ENCODE measurements around the gene FHIT. TPM values are rescaled to one million over a fixed set of nuclear protein-coding genes. Genes with fewer than 3 reads are reported as not detected.

FHIT gene
- polyA plus RNA-seq, 1 experiment = 0.11 TPM

GRCh38 chr3:60167186-60167585 is 1084.1 kb downstream of the FHIT start:
- Histone ChIP-seq H3K36me3 (ENCODE audit: control insufficient read depth, insufficient read depth, low read length) (no peaks in the 10 kb centered on the region), H3K27me3 (ENCODE audit: control insufficient read depth, insufficient read depth, low read length) (no peaks in the 10 kb centered on the region), H3K4me3 (ENCODE audit: low read depth, low read length) (no peak overlapping the region)
- no peak for DNase-seq (ENCODE audit: low read depth)
- ChIA-PET POLR2A (no interaction called here), CTCF (no interaction called here)
- TF ChIP-seq CTCF (IDR thresholded peaks at IDR 0.05; ENCODE audit: insufficient read depth, low read depth, low read length) = no peak

- no peaks in the 10 kb centered on the region for H3K36me3 ChIP-seq (ENCODE audit: control insufficient read depth, insufficient read depth, low read length)
- H3K4me3 ChIP-seq (ENCODE audit: low read depth, low read length) = no peak overlapping the region
- POLR2A ChIA-PET = no interaction called here
- H3K27me3 ChIP-seq (ENCODE audit: control insufficient read depth, insufficient read depth, low read length) = no peaks in the 10 kb centered on the region
- no peak for TF ChIP-seq CTCF (IDR thresholded peaks at IDR 0.05; ENCODE audit: insufficient read depth, low read depth, low read length)
- CTCF ChIA-PET = no interaction called here
- DNase-seq (ENCODE audit: low read depth) = no peak
Measured at GRCh38 chr3:60160822-60161748, 1090.2 kb downstream of the FHIT start.

GRCh38 chr3:60160111-60160821 is 1091.0 kb downstream of the FHIT start:
- no peak for DNase-seq (ENCODE audit: low read depth)
- no peak for TF ChIP-seq CTCF (IDR thresholded peaks at IDR 0.05; ENCODE audit: insufficient read depth, low read depth, low read length)
- ChIA-PET POLR2A (no interaction called here), CTCF (no interaction called here)
- Histone ChIP-seq H3K4me3 (ENCODE audit: low read depth, low read length) (no peak overlapping the region), H3K36me3 (ENCODE audit: control insufficient read depth, insufficient read depth, low read length) (no peaks in the 10 kb centered on the region), H3K27me3 (ENCODE audit: control insufficient read depth, insufficient read depth, low read length) (no peaks in the 10 kb centered on the region)

DNA sequence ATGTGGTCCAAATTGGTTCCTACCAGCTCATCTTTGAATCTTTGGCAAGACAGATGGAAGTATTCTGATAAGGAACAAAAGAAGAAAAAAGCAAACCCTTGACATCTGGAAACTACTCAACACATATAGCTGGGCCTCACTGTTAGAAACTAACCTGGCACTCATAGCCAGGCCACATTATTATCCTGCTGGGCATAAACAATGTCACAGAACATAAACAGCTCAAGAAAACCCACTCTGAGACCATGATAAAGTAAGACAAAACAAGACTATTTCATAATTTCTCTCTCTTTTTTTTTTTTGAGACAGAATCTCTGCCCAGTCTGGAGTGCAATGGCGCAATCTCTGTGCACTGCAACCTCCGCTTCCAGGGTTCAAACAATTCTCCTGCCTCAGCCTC is 1093.2 kb downstream of the FHIT start:
- CTCF ChIA-PET = no interaction called here
- DNase-seq (ENCODE audit: low read depth) = no peak
- Histone ChIP-seq H3K4me3 (ENCODE audit: low read depth, low read length) (no peak overlapping the region), H3K36me3 (ENCODE audit: control insufficient read depth, insufficient read depth, low read length) (no peaks in the 10 kb centered on the region), H3K27me3 (ENCODE audit: control insufficient read depth, insufficient read depth, low read length) (no peaks in the 10 kb centered on the region)
- POLR2A ChIA-PET = no interaction called here
- TF ChIP-seq CTCF (IDR thresholded peaks at IDR 0.05; ENCODE audit: insufficient read depth, low read depth, low read length) = no peak

DNA sequence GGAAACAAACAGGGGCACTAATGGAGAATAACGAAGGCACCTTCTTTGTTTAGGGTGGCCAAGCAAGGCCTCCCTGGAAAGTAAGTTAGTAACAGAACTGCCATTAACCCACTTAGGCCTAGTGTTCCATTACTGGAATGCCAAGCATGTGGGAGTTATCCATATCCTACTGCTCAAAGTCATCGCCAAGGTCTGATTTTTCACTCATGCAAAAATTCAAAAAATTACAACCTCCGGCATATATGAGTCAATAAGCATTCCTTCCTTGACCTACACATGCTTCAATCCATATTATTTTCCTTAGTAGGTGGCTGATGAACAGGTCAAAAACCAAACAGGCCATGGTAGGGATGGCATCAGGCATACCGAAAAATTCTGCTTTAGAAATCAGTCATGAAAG is 1097.2 kb downstream of the FHIT start:
- Histone ChIP-seq H3K36me3 (ENCODE audit: control insufficient read depth, insufficient read depth, low read length) (no peaks in the 10 kb centered on the region), H3K4me3 (ENCODE audit: low read depth, low read length) (no peak overlapping the region), H3K27me3 (ENCODE audit: control insufficient read depth, insufficient read depth, low read length) (no peaks in the 10 kb centered on the region)
- no peak for DNase-seq (ENCODE audit: low read depth)
- TF ChIP-seq CTCF (IDR thresholded peaks at IDR 0.05; ENCODE audit: insufficient read depth, low read depth, low read length) = no peak
- CTCF ChIA-PET = no interaction called here
- POLR2A ChIA-PET = no interaction called here

Measured in BJ (cell line).